GM18498 (cell line): ENCODE data around the gene VPS51.
"Not testable (repeated sequence)": the region's sequence is repeated elsewhere in the genome, so short reads cannot be mapped to it uniquely, and the experiment has no call there.

Source experiments
- ATAC-seq: cut with Tn5 transposase; IDR thresholded peaks from one replicate; pipeline ENCODE4 v1.9.1; 2021; ENCODE audit warnings: mild to moderate bottlenecking, moderate library complexity; ENCODE audit not compliant: unreplicated experiment

The VPS51 gene

GRCh38 chr11:65132238-65132987 is 36.4 kb downstream of the VPS51 start:
- peak; percentile 36 for ATAC-seq

- ATAC-seq, result no peak
Observed at GRCh38 chr11:65132988-65133700, 37.1 kb downstream of the VPS51 start.

- no peak for ATAC-seq
Observed at GRCh38 chr11:65133724-65134123, 37.7 kb downstream of the VPS51 start.

GRCh38 chr11:65134240-65134951 is 38.4 kb downstream of the VPS51 start, which contains the start of gene SYVN1:
Gene SYVN1 (minus strand): TSS chr11:65134519. CDS start chr11:65133601, 918 bp downstream.
- peak; percentile 65 for ATAC-seq

- ATAC-seq, result peak; percentile 71
Observed at GRCh38 chr11:65134952-65135632, 39.1 kb downstream of the VPS51 start.

- ATAC-seq, result no peak
Observed at GRCh38 chr11:65135633-65136145, 39.7 kb downstream of the VPS51 start.

- ATAC-seq, result no peak
Observed at GRCh38 chr11:65136515-65137096, 40.6 kb downstream of the VPS51 start.

- no peak for ATAC-seq
Observed at GRCh38 chr11:65141896-65142494, 46.0 kb downstream of the VPS51 start.

- ATAC-seq, result no peak
Observed at GRCh38 chr11:65147352-65148075, 51.5 kb downstream of the VPS51 start.

- ATAC-seq, result no peak
Observed at GRCh38 chr11:65148657-65149056, 52.6 kb downstream of the VPS51 start.

- ATAC-seq, result not testable (repeated sequence)
Observed at GRCh38 chr11:65150131-65150508, 54.1 kb downstream of the VPS51 start.

GRCh38 chr11:65150509-65151299 is 54.7 kb downstream of the VPS51 start:
- ATAC-seq, result no peak

- no peak for ATAC-seq
Observed at GRCh38 chr11:65151331-65151899, 55.4 kb downstream of the VPS51 start.

GRCh38 chr11:65152122-65152521 is 56.1 kb downstream of the VPS51 start:
- no peak for ATAC-seq

GRCh38 chr11:65156256-65156655 is 60.2 kb downstream of the VPS51 start:
- ATAC-seq, result no peak

- no peak for ATAC-seq
Observed at GRCh38 chr11:65156926-65157325, 60.9 kb downstream of the VPS51 start.

- no peak for ATAC-seq
Observed at GRCh38 chr11:65157336-65157735, 61.3 kb downstream of the VPS51 start.

GRCh38 chr11:65159012-65159411 is 63.0 kb downstream of the VPS51 start:
- peak; percentile 72 for ATAC-seq
